DLD1 (cell line): ENCODE data around the gene ARL3.
"Not testable (repeated sequence)": the region's sequence is repeated elsewhere in the genome, so short reads cannot be mapped to it uniquely, and the experiment has no call there.

Source experiments
- in situ Hi-C: cut with HindIII; loops from 2 replicates; pipeline ENCODE4 v1.10.0; 2017; ENCODE audit warnings: low sequenced_read_pairs

The ARL3 gene

GRCh38 chr10:102705531-102705930, 8.7 kb downstream of the ARL3 start:
- in situ Hi-C loops, result no loop called here

GRCh38 chr10:102704915-102705314, 9.3 kb downstream of the ARL3 start:
- in situ Hi-C loops, result no loop called here

GRCh38 chr10:102702742-102703141, 11.5 kb downstream of the ARL3 start:
- in situ Hi-C loops, result no loop called here

GRCh38 chr10:102701796-102702195, 12.4 kb downstream of the ARL3 start:
- in situ Hi-C loops, result no loop called here

- in situ Hi-C loops, result no loop called here
Observed at GRCh38 chr10:102701272-102701671, 12.9 kb downstream of the ARL3 start.

GRCh38 chr10:102698894-102699293, 15.3 kb downstream of the ARL3 start:
- in situ Hi-C loops, result no loop called here

- in situ Hi-C loops, result no loop called here
Observed at GRCh38 chr10:102696736-102697135, 17.5 kb downstream of the ARL3 start.

- in situ Hi-C loops, result not testable (repeated sequence)
Observed at GRCh38 chr10:102695401-102695800, 18.8 kb downstream of the ARL3 start.

- in situ Hi-C loops, result no loop called here
Observed at GRCh38 chr10:102691285-102692066, 22.7 kb downstream of the ARL3 start.

- in situ Hi-C loops, result no loop called here
Observed at GRCh38 chr10:102683736-102684135, 30.5 kb downstream of the ARL3 start.

GRCh38 chr10:102682981-102683380, 31.2 kb downstream of the ARL3 start:
- in situ Hi-C loops, result no loop called here

GRCh38 chr10:102682416-102682815, 31.8 kb downstream of the ARL3 start:
- in situ Hi-C loops, result no loop called here

- in situ Hi-C loops, result no loop called here
Observed at GRCh38 chr10:102681696-102682095, 32.5 kb downstream of the ARL3 start.

- in situ Hi-C loops, result no loop called here
Observed at GRCh38 chr10:102679596-102679995, 34.6 kb downstream of the ARL3 start.

- in situ Hi-C loops, result no loop called here
Observed at GRCh38 chr10:102678842-102679289, 35.3 kb downstream of the ARL3 start.

- in situ Hi-C loops, result no loop called here
Observed at GRCh38 chr10:102678068-102678400, 36.2 kb downstream of the ARL3 start.

GRCh38 chr10:102677331-102678067, 36.7 kb downstream of the ARL3 start:
- in situ Hi-C loops, result no loop called here

- in situ Hi-C loops, result no loop called here
Observed at GRCh38 chr10:102676534-102677315, 37.5 kb downstream of the ARL3 start.

- in situ Hi-C loops, result no loop called here
Observed at GRCh38 chr10:102675666-102676533, 38.3 kb downstream of the ARL3 start.

- in situ Hi-C loops, result no loop called here
Observed at GRCh38 chr10:102675011-102675665, 39.1 kb downstream of the ARL3 start.
